HepG2 (cell line): Measurements from ENCODE around the gene TNNI2. TPM values are rescaled to one million over a fixed set of nuclear protein-coding genes. Genes with fewer than 3 reads are reported as not detected.

Source experiments
- ATAC-seq: fragments of 200-7000 bp; cut with Tn5 transposase; 3 replicates; pipeline ENCODE4 v1.9.1; 2020; ENCODE audit warnings: mild to moderate bottlenecking, moderate library complexity
- BruUV-seq: library from RNA; stranded (reverse); fragments of 400-500 nt; replicated peaks from 2 replicates; lab custom pipeline; 2021; lab: Mats Ljungman, UMichigan
- CTCF ChIA-PET: fragments of 300-600 bp; formaldehyde crosslinking; extraction: SDS; loops from one replicate; lab custom pipeline; 2021; ENCODE audit warnings: low total read pairs, inconsistent platforms, low intra/inter-chr PET ratio; lab: Yijun Ruan, JAX
- POLR2A ChIA-PET: fragments of 350-600 bp; sonication (Branson Sonifier 250); formaldehyde crosslinking; loops from one replicate; lab custom pipeline; 2020; ENCODE audit warnings: antibody characterized with exemption, inconsistent platforms; lab: Yijun Ruan, JAX
- DNase-seq: peaks from one replicate; pipeline ENCODE4 v3.0.0-alpha.2; 2015; ENCODE audit warnings: low spot score
- FAIRE-seq: peaks from 3 replicates; lab custom pipeline; 2011; peaks lifted over from hg19 to GRCh38; lab: Jason Lieb, UNC
- H2AFZ ChIP-seq: one replicate; pipeline ENCODE4 v1.6.1; 2011; ENCODE audit warnings: low read length, inconsistent platforms
- H3K27ac ChIP-seq: fragments of 300-600 bp; 3 replicates; pipeline ENCODE4 v1.8.0; 2011; ENCODE audit warnings: mixed run types, mild to moderate bottlenecking, mixed read lengths, low read length, inconsistent platforms; ENCODE audit not compliant: insufficient read depth; ENCODE audit errors: extremely low read length
- H3K27me3 ChIP-seq, 2 experiments: fragments of 200-600 bp in 1 of 2; 2 replicates in 1 of 2; 3 replicates in 1 of 2; pipeline versions ENCODE4 v1.6.0 to v1.8.0; 2011; ENCODE audit warnings: low read length in 2 of 2, mild to moderate bottlenecking in 2 of 2, moderate library complexity in 2 of 2, inconsistent platforms in 1 of 2; ENCODE audit not compliant: insufficient read depth in 2 of 2, control insufficient read depth in 1 of 2
- H3K36me3 ChIP-seq, 2 experiments: fragments of 200-600 bp in 1 of 2; replicated peaks in 1 of 2; 2 replicates in 1 of 2; 3 replicates in 1 of 2; pipeline versions ENCODE4 v1.5.1 to v1.8.0; 2011; ENCODE audit warnings: low read length in 2 of 2, inconsistent platforms in 1 of 2; ENCODE audit not compliant: insufficient read depth in 2 of 2, control insufficient read depth in 1 of 2
- H3K4me1 ChIP-seq: 2 replicates; pipeline ENCODE4 v1.5.1; 2012; ENCODE audit warnings: low read length, inconsistent platforms; ENCODE audit not compliant: insufficient read depth
- H3K4me2 ChIP-seq: 2 replicates; pipeline ENCODE4 v1.6.0; 2011; ENCODE audit warnings: low read depth, low read length, inconsistent platforms
- H3K4me3 ChIP-seq, 3 experiments: fragments of 200-600 bp in 1 of 3; sonication (generic), shearing (Covaris generic) in 1 of 3; replicated peaks in 1 of 3; 2 replicates each; pipeline ENCODE4 v1.5.1; 2011 to 2016; ENCODE audit warnings: low read length in 3 of 3, inconsistent platforms in 2 of 3, low read depth in 2 of 3, mild to moderate bottlenecking in 2 of 3, control low read depth in 1 of 3, mixed read lengths in 1 of 3; ENCODE audit not compliant: insufficient read depth in 1 of 3
- H3K79me2 ChIP-seq: one replicate; pipeline ENCODE4 v1.6.1; 2011; ENCODE audit warnings: low read length, inconsistent platforms; ENCODE audit not compliant: insufficient read depth
- H3K9ac ChIP-seq: 2 replicates; pipeline ENCODE4 v1.6.0; 2011; ENCODE audit warnings: mild to moderate bottlenecking, low read depth, low read length, inconsistent platforms; ENCODE audit not compliant: insufficient read depth
- H3K9me3 ChIP-seq: 2 replicates; pipeline ENCODE4 v1.5.1; 2012; ENCODE audit warnings: mild to moderate bottlenecking, low read length
- H4K20me1 ChIP-seq: 2 replicates; pipeline ENCODE4 v1.6.0; 2011; ENCODE audit warnings: inconsistent platforms, mild to moderate bottlenecking, low read length, moderate library complexity; ENCODE audit not compliant: insufficient read depth
- SKI ChIP-seq: fragments of 450-650 bp; IDR thresholded peaks from one replicate; pipeline ENCODE4 v1.6.1; 2018; ENCODE audit warnings: mild to moderate bottlenecking; ENCODE audit not compliant: partially characterized antibody
- TRAFD1 ChIP-seq: sonication (generic); formaldehyde crosslinking; IDR thresholded peaks from 2 replicates; pipeline ENCODE4 v1.5.1; 2020; ENCODE audit warnings: missing genetic modification reagents, mild to moderate bottlenecking, borderline replicate concordance
- ZBTB10 ChIP-seq: sonication (generic); formaldehyde crosslinking; IDR thresholded peaks from 2 replicates; pipeline ENCODE4 v1.4.0; 2020; ENCODE audit warnings: missing genetic modification reagents, borderline replicate concordance
- ZC3H13 ChIP-seq: sonication (generic); formaldehyde crosslinking; IDR thresholded peaks from 2 replicates; pipeline ENCODE4 v1.8.1; 2023; ENCODE audit warnings: mild to moderate bottlenecking, missing genetic modification reagents, moderate library complexity
- ZNF678 ChIP-seq: sonication (generic); formaldehyde crosslinking; IDR thresholded peaks from 2 replicates; pipeline ENCODE4 v1.4.0; 2020; ENCODE audit warnings: mild to moderate bottlenecking, missing genetic modification reagents
- ZNF770 ChIP-seq: sonication (generic); formaldehyde crosslinking; IDR thresholded peaks from 2 replicates; pipeline ENCODE4 v1.5.0; 2020; ENCODE audit warnings: mild to moderate bottlenecking, missing genetic modification reagents
- WGBS: methylation state at CpG from one replicate; pipeline ENCODE4 v1.1.6; 2017; ENCODE audit warnings: low lambda C conversion rate; 5-methylcytosine and 5-hydroxymethylcytosine counted together
- in situ Hi-C: cut with HindIII; loops from 2 replicates; pipeline ENCODE4 v1.10.0; 2017; ENCODE audit warnings: low pct_unique_long_range_greater_than_20kb; ENCODE audit not compliant: extremely low pct_ligation_motif_present
- intact Hi-C: fragments of 100-400 bp; cut with micrococcal nuclease; formaldehyde crosslinking; loops from one replicate; pipeline ENCODE4 v1.10.0; 2022; ENCODE audit not compliant: unreplicated experiment
- polyA plus RNA-seq, 8 experiments: library from polyadenylated mRNA; depleted of rRNA in 3 of 8; stranded (reverse) in 7 of 8; unstranded in 1 of 8; fragments of >200 nt; fragmentation: Illumina TruSeq in 4 of 8; extraction: Trizol in 4 of 8; gene quantifications; 2 replicates each; pipeline versions ENCODE4 v1.2.1 to v1.2.3, GENCODE V29; 2011 to 2016; ENCODE audit warnings: low read depth in 4 of 8, missing spikeins in 1 of 8, mixed read lengths in 1 of 8; ENCODE audit not compliant: insufficient read depth in 1 of 8
- total RNA-seq, 5 experiments: library from RNA; depleted of rRNA; stranded (reverse); fragments of >200 nt; fragmentation: Illumina TruSeq; extraction: Trizol; gene quantifications; 2 replicates each; pipeline ENCODE4 v1.2.3, GENCODE V29; 2016; ENCODE audit warnings: low read depth in 1 of 5

TNNI2 gene
- total and polyA plus RNA-seq, 2 of the 13 experiments (the other 11 are each of a cell fraction or from before 2014, with no cell fraction given): 7.2 to 12.0 TPM

- Histone ChIP-seq H2AFZ (no peak overlapping the region), H3K79me2 (no peaks in the 10 kb centered on the region), H3K36me3 (no peaks in the 10 kb centered on the region), H3K27ac (peak overlapping the region; percentile 64), H3K4me2 (peak overlapping the region; percentile 65), H3K4me3 (peak overlapping the region in 1 of 3 experiments; percentile 1; a peak in 1 of 6 replicates), H3K4me1 (peaks cover 99% of the 10 kb centered on the region), H3K9me3 (no peaks in the 10 kb centered on the region), H3K9ac (no peak overlapping the region), H3K27me3 (peaks cover 0 to 6% of the 10 kb centered on the region in 2 experiments; a peak in 2 of 5 replicates), H4K20me1 (no peaks in the 10 kb centered on the region)
- no TSS peak for BruUV-seq
- ATAC-seq (no peak), DNase-seq (no peak), FAIRE-seq (no peak)
- POLR2A ChIA-PET: interaction anchor here (5.1 kb wide), 1 partner anchor 139 kb away, joined by 25 read pairs; no protein-coding TSS in a partner anchor
- CTCF ChIA-PET: interaction anchor here (1.2 to 3.9 kb wide), 2 partner anchors 137 to 187 kb away, joined by 3 to 44 read pairs; no protein-coding TSS in a partner anchor
- no peak for TF ChIP-seq ZNF678 (CRISPR knock-in tag)
- TF ChIP-seq SKI: no peak
- 0 out of 2 replicates have a peak, but pooled peaks have one; percentile 10 for TF ChIP-seq ZC3H13
- peak; percentile 33; the same call in 1 of the 2 replicates for TF ChIP-seq ZNF770 (CRISPR knock-in tag)
- TF ChIP-seq TRAFD1: 0 out of 2 replicates have a peak, but pooled peaks have one; percentile 8
- TF ChIP-seq ZBTB10 (CRISPR knock-in tag): 0 out of 2 replicates have a peak, but pooled peaks have one; percentile 47
- 80% methylated on average over 2 of the region's 6 CpGs for whole genome bisulfite sequencing
- in situ Hi-C loops: loop anchor here (5.0 kb wide), 2 partner anchors 133 to 173 kb away; partner anchors contain the start of gene KRTAP5-6
- intact Hi-C loops: loop anchor here (2.0 to 5.0 kb wide), 2 partner anchors 123 to 177 kb away; no protein-coding TSS in a partner anchor
These were observed 8.8 kb upstream of the TNNI2 start for GRCh38 chr11:1830004-1830321.
